ENCODE results near the gene PRKD1. TPM values are rescaled to one million over a fixed set of nuclear protein-coding genes. Genes with fewer than 3 reads are reported as not detected.
A peak's percentile ranks its signal among the peaks of the same experiment; 100 is the strongest.

PRKD1 gene
- total RNA-seq, 6 experiments from 2014 or later = 0.74 to 6.2 (median 2.2) TPM

- no peak for ATAC-seq
- intact Hi-C loops (cut with DNase I) = no loop called here
- no peak for TF ChIP-seq POLR2A (IDR thresholded peaks at IDR 0.05)
- TF ChIP-seq CTCF (IDR thresholded peaks at IDR 0.05) = no peak
- H3K4me3 ChIP-seq = no peak overlapping the region
- H3K36me3 ChIP-seq = no peaks in the 10 kb centered on the region
- WGBS (ENCODE audit: insufficient coverage, low coverage, low lambda C conversion rate, missing lambda C conversion rate) = 31% methylated on average over 1 of the region's 1 CpG
- no peaks in the 10 kb centered on the region for H3K27me3 ChIP-seq
- H3K4me1 ChIP-seq = no peaks in the 10 kb centered on the region
- DNase-seq = no peak
- no peak overlapping the region for H3K27ac ChIP-seq
- H3K9me3 ChIP-seq = no peaks in the 10 kb centered on the region
Measured at GRCh38 chr14:29754134-29754533, 173.5 kb downstream of the PRKD1 start.

GRCh38 chr14:29752221-29752923, 175.3 kb downstream of the PRKD1 start:
- TF ChIP-seq CTCF (IDR thresholded peaks at IDR 0.05) (no peak), POLR2A (IDR thresholded peaks at IDR 0.05) (no peak)
- no peaks in the 10 kb centered on the region for H3K9me3 ChIP-seq
- no peaks in the 10 kb centered on the region for H3K4me1 ChIP-seq
- DNase-seq (no peak), ATAC-seq (no peak)
- no peaks in the 10 kb centered on the region for H3K27me3 ChIP-seq
- no peak overlapping the region for H3K4me3 ChIP-seq
- intact Hi-C loops (cut with DNase I) = no loop called here
- H3K27ac ChIP-seq = no peak overlapping the region
- WGBS (ENCODE audit: insufficient coverage, low coverage, low lambda C conversion rate, missing lambda C conversion rate) = 31% methylated on average over 3 of the region's 3 CpGs
- no peaks in the 10 kb centered on the region for H3K36me3 ChIP-seq

GRCh38 chr14:29749829-29750228, 177.8 kb downstream of the PRKD1 start:
- Histone ChIP-seq H3K9me3 (no peaks in the 10 kb centered on the region), H3K36me3 (no peaks in the 10 kb centered on the region), H3K4me1 (no peaks in the 10 kb centered on the region), H3K27me3 (no peaks in the 10 kb centered on the region), H3K4me3 (no peak overlapping the region), H3K27ac (no peak overlapping the region)
- DNase-seq (no peak), ATAC-seq (no peak)
- TF ChIP-seq CTCF (IDR thresholded peaks at IDR 0.05) (no peak), POLR2A (IDR thresholded peaks at IDR 0.05) (no peak)
- 16% methylated on average over 2 of the region's 2 CpGs for WGBS (ENCODE audit: insufficient coverage, low coverage, low lambda C conversion rate, missing lambda C conversion rate)
- intact Hi-C loops (cut with DNase I) = no loop called here

GRCh38 chr14:29749327-29749726, 178.3 kb downstream of the PRKD1 start:
- no peaks in the 10 kb centered on the region for H3K36me3 ChIP-seq
- H3K27me3 ChIP-seq = no peaks in the 10 kb centered on the region
- no peak for DNase-seq
- intact Hi-C loops (cut with DNase I) = no loop called here
- ATAC-seq = peak in 2 of 4 donors; percentile 51 to 59
- H3K4me1 ChIP-seq = no peaks in the 10 kb centered on the region
- TF ChIP-seq CTCF (IDR thresholded peaks at IDR 0.05) (no peak), POLR2A (IDR thresholded peaks at IDR 0.05) (no peak)
- no peak overlapping the region for H3K27ac ChIP-seq
- H3K4me3 ChIP-seq = no peak overlapping the region
- 13% methylated on average over 1 of the region's 3 CpGs for WGBS (ENCODE audit: insufficient coverage, low coverage, low lambda C conversion rate, missing lambda C conversion rate)
- no peaks in the 10 kb centered on the region for H3K9me3 ChIP-seq

Data from right lobe of liver (tissue), 6 donors.